Small intestine (tissue), 7 donors: Measurements from ENCODE around the gene TPCN2. TPM values are rescaled to one million over a fixed set of nuclear protein-coding genes. Genes with fewer than 3 reads are reported as not detected.

Experiments used
- DNase-seq, 2 donors: peaks; one replicate each; pipeline versions ENCODE4 v3.0.0 to v3.0.0-alpha.2; 2013
- FAIRE-seq: peaks from 2 replicates; lab custom pipeline; 2012; peaks lifted over from hg19 to GRCh38; lab: Jason Lieb, UNC
- H3K27ac ChIP-seq, 3 donors: one replicate each; pipeline ENCODE4 v1.5.1; 2013; ENCODE audit warnings: low read length in 2 of 3, mild to moderate bottlenecking in 2 of 3, control low read depth in 1 of 3, inconsistent platforms in 1 of 3, low read depth in 1 of 3, moderate library complexity in 1 of 3
- H3K27me3 ChIP-seq, 3 donors: one replicate each; pipeline ENCODE4 v1.6.1; 2013; ENCODE audit warnings: low read length in 3 of 3, inconsistent platforms in 1 of 3; ENCODE audit not compliant: control insufficient read depth in 3 of 3, insufficient read depth in 3 of 3
- H3K36me3 ChIP-seq, 3 donors: one replicate each; pipeline ENCODE4 v1.6.1; 2013; ENCODE audit warnings: low read length in 3 of 3, inconsistent platforms in 1 of 3, low read depth in 1 of 3, mild to moderate bottlenecking in 1 of 3, moderate library complexity in 1 of 3; ENCODE audit not compliant: control insufficient read depth in 3 of 3, insufficient read depth in 2 of 3
- H3K4me1 ChIP-seq, 3 donors: one replicate each; pipeline ENCODE4 v1.6.1; 2013; ENCODE audit warnings: low read length in 2 of 3, inconsistent platforms in 1 of 3, low read depth in 1 of 3, mild to moderate bottlenecking in 1 of 3, moderate library complexity in 1 of 3; ENCODE audit not compliant: control insufficient read depth in 3 of 3, insufficient read depth in 2 of 3
- H3K4me3 ChIP-seq, 3 donors: one replicate each; pipeline ENCODE4 v1.5.1; 2013; ENCODE audit warnings: low read length in 3 of 3, control low read depth in 1 of 3, inconsistent platforms in 1 of 3, low read depth in 1 of 3, mild to moderate bottlenecking in 1 of 3, moderate library complexity in 1 of 3
- H3K9me3 ChIP-seq, 2 donors: one replicate each; pipeline ENCODE4 v1.6.1; 2013; ENCODE audit warnings: low read depth in 1 of 2, low read length in 1 of 2; ENCODE audit not compliant: control insufficient read depth in 2 of 2, insufficient read depth in 1 of 2
- WGBS, 3 donors: extraction: QIAGEN DNeasy Blood & Tissue Kit; methylation state at CpG; one replicate each; pipeline ENCODE4 v1.1.7; 2013; 5-methylcytosine and 5-hydroxymethylcytosine counted together
- polyA plus RNA-seq, 4 donors: library from polyadenylated mRNA; stranded (reverse) in 3 of 4; unstranded in 1 of 4; fragments of 200-250 nt in 3 of 4; fragments of 120-200 nt in 1 of 4; gene quantifications; one replicate each; pipeline versions ENCODE4 v1.2.1 to v1.2.3, GENCODE V29; 2013
- donor health status: healthy with polysubstance abuse.
- donor health status: control.
- donor health status: control.
- donor health status: Bipolar disorder and iron deficiency.
- donor health status: healthy.

Gene TPCN2
- polyA plus RNA-seq, 4 donors: 11.1 to 32.8 (median 12.8) TPM

GRCh38 chr11:69127884-69128283, 79.2 kb downstream of the TPCN2 start:
- no peaks in the 10 kb centered on the region for H3K27me3 ChIP-seq
- H3K9me3 ChIP-seq: peaks cover 0 to 11% of the 10 kb centered on the region in 2 donors
- no peak overlapping the region for H3K27ac ChIP-seq
- FAIRE-seq: no peak
- DNase-seq: no peak
- H3K4me3 ChIP-seq: no peak overlapping the region
- H3K4me1 ChIP-seq: peaks cover 0 to 16% (median 5%) of the 10 kb centered on the region in 3 donors
- no peaks in the 10 kb centered on the region for H3K36me3 ChIP-seq
- 91 to 94% (median 92%) methylated on average over 1 of the region's 1 CpG for WGBS, 3 donors

GRCh38 chr11:69129053-69129452, 80.3 kb downstream of the TPCN2 start:
- Histone ChIP-seq H3K4me3 (no peak overlapping the region), H3K36me3 (no peaks in the 10 kb centered on the region), H3K4me1 (peaks cover 0 to 5% (median 0%) of the 10 kb centered on the region in 3 donors), H3K27ac (no peak overlapping the region), H3K27me3 (no peaks in the 10 kb centered on the region), H3K9me3 (peaks cover 0 to 15% of the 10 kb centered on the region in 2 donors)
- 92 to 96% (median 93%) methylated on average over 2 of the region's 2 CpGs for WGBS, 3 donors
- no peak for FAIRE-seq
- no peak for DNase-seq

GRCh38 chr11:69129647-69130046, 80.9 kb downstream of the TPCN2 start:
- 92 to 93% (median 93%) methylated on average over 7 of the region's 7 CpGs for WGBS, 3 donors
- DNase-seq: no peak
- FAIRE-seq: no peak
- Histone ChIP-seq H3K36me3 (peaks cover 0 to under 1% (median 0%) of the 10 kb centered on the region in 3 donors), H3K4me3 (no peak overlapping the region), H3K4me1 (peaks cover 0 to 5% (median 0%) of the 10 kb centered on the region in 3 donors), H3K27me3 (no peaks in the 10 kb centered on the region), H3K9me3 (peaks cover 0 to 15% of the 10 kb centered on the region in 2 donors), H3K27ac (no peak overlapping the region)

GRCh38 chr11:69130654-69131053, 81.9 kb downstream of the TPCN2 start:
- peaks cover 0 to 5% (median 0%) of the 10 kb centered on the region in 3 donors for H3K4me1 ChIP-seq
- 64 to 69% (median 66%) methylated on average over 9 of the region's 9 CpGs for WGBS, 3 donors
- H3K4me3 ChIP-seq: no peak overlapping the region
- DNase-seq (no peak), FAIRE-seq (no peak)
- H3K27ac ChIP-seq: no peak overlapping the region
- H3K27me3 ChIP-seq: no peaks in the 10 kb centered on the region
- H3K36me3 ChIP-seq: peaks cover 0 to 4% (median 0%) of the 10 kb centered on the region in 3 donors
- peaks cover 0 to 15% of the 10 kb centered on the region in 2 donors for H3K9me3 ChIP-seq

GRCh38 chr11:69131121-69131566, 82.4 kb downstream of the TPCN2 start:
- 84 to 90% (median 86%) methylated on average over 11 of the region's 11 CpGs for WGBS, 3 donors
- no peaks in the 10 kb centered on the region for H3K27me3 ChIP-seq
- no peak overlapping the region for H3K27ac ChIP-seq
- no peak overlapping the region for H3K4me3 ChIP-seq
- DNase-seq (no peak), FAIRE-seq (no peak)
- peaks cover 0 to 4% (median 0%) of the 10 kb centered on the region in 3 donors for H3K36me3 ChIP-seq
- peaks cover 0 to 5% (median 0%) of the 10 kb centered on the region in 3 donors for H3K4me1 ChIP-seq
- peaks cover 0 to 15% of the 10 kb centered on the region in 2 donors for H3K9me3 ChIP-seq

- no peak overlapping the region for H3K4me3 ChIP-seq
- peaks cover 0 to 9% (median 0%) of the 10 kb centered on the region in 3 donors for H3K36me3 ChIP-seq
- H3K9me3 ChIP-seq: peaks cover 0 to 15% of the 10 kb centered on the region in 2 donors
- 28 to 54% (median 36%) methylated on average over 15 of the region's 15 CpGs for WGBS, 3 donors
- H3K27ac ChIP-seq: no peak overlapping the region
- FAIRE-seq (no peak), DNase-seq (peak; percentile 86 to 91)
- H3K27me3 ChIP-seq: no peaks in the 10 kb centered on the region
- peaks cover 0 to 5% (median 0%) of the 10 kb centered on the region in 3 donors for H3K4me1 ChIP-seq
Observed at GRCh38 chr11:69131644-69132300, 83.0 kb downstream of the TPCN2 start.

GRCh38 chr11:69132301-69132670, 83.6 kb downstream of the TPCN2 start:
- peaks cover 0 to 14% (median 0%) of the 10 kb centered on the region in 3 donors for H3K36me3 ChIP-seq
- no peak for DNase-seq
- peaks cover 0 to 15% of the 10 kb centered on the region in 2 donors for H3K9me3 ChIP-seq
- FAIRE-seq: no peak
- no peak overlapping the region for H3K4me3 ChIP-seq
- H3K27ac ChIP-seq: no peak overlapping the region
- H3K27me3 ChIP-seq: no peaks in the 10 kb centered on the region
- H3K4me1 ChIP-seq: peaks cover 0 to 5% (median 0%) of the 10 kb centered on the region in 3 donors
- WGBS, 3 donors: 85 to 92% (median 91%) methylated on average over 7 of the region's 7 CpGs

- FAIRE-seq (no peak), DNase-seq (no peak)
- Histone ChIP-seq H3K9me3 (peaks cover 0 to 18% of the 10 kb centered on the region in 2 donors), H3K4me1 (peaks cover 0 to 5% (median 0%) of the 10 kb centered on the region in 3 donors), H3K36me3 (peaks cover 0 to 20% (median 0%) of the 10 kb centered on the region in 3 donors), H3K27me3 (no peaks in the 10 kb centered on the region), H3K27ac (no peak overlapping the region), H3K4me3 (no peak overlapping the region)
- WGBS, 3 donors: 90 to 94% (median 93%) methylated on average over 4 of the region's 4 CpGs
Observed at GRCh38 chr11:69133251-69133650, 84.5 kb downstream of the TPCN2 start.
